GM21381 (cell line): ENCODE results near the gene SPZ1.
"Not testable (repeated sequence)": the region's sequence is repeated elsewhere in the genome, so short reads cannot be mapped to it uniquely, and the experiment has no call there.

Source experiments
- ATAC-seq: cut with Tn5 transposase; IDR thresholded peaks from one replicate; pipeline ENCODE4 v1.9.1; 2021; ENCODE audit warnings: mild to moderate bottlenecking, moderate library complexity; ENCODE audit not compliant: unreplicated experiment

The SPZ1 gene, protein sequence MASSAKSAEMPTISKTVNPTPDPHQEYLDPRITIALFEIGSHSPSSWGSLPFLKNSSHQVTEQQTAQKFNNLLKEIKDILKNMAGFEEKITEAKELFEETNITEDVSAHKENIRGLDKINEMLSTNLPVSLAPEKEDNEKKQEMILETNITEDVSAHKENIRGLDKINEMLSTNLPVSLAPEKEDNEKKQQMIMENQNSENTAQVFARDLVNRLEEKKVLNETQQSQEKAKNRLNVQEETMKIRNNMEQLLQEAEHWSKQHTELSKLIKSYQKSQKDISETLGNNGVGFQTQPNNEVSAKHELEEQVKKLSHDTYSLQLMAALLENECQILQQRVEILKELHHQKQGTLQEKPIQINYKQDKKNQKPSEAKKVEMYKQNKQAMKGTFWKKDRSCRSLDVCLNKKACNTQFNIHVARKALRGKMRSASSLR

GRCh38 chr5:80319702-80320101 is at the start of gene SPZ1:
Gene SPZ1, plus strand, starts transcription at chr5:80320002. Its CDS starts 214 bp downstream, at chr5:80320216.
- no peak for ATAC-seq

DNA sequence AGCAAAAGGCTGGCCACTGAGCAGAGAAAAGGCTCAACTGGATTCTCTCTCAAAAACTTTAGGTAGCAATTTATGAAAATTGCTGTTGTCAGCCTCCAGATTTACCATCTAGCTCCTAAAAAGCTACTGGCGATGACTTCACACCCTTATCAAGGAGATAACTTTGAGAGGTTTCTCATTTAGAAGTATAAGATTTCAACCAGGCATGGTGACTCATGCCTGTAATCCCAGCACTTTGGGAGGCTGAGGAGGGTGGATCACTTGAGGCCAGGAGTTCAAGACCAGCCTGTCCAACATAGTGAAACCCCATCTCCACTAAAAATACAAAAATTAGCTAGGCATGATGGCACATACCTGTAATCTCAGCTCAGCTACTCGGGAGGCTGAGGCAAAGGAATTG is 49.3 kb upstream of the SPZ1 start:
- not testable (repeated sequence) for ATAC-seq

- no peak for ATAC-seq
Measured at GRCh38 chr5:80275347-80275746, 44.5 kb upstream of the SPZ1 start.

DNA sequence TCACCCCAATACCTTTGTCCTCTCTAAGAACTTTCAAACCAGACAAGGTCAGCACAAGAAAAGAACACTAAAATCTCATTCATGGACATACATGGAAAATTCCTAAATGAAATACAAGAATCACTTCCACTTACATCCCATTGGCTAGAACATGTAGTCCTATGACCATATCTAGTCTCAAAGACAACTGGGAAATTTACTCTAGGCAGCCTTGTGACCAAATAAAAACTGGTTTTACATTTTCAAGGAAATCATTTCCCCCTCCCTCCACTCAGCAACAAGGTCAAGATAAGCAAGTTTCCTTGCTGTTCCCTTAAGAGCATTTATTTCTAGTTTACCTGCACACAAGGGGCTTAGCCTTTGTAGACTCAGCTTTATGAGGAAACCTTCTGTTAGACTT is 43.6 kb upstream of the SPZ1 start:
- ATAC-seq: no peak

DNA sequence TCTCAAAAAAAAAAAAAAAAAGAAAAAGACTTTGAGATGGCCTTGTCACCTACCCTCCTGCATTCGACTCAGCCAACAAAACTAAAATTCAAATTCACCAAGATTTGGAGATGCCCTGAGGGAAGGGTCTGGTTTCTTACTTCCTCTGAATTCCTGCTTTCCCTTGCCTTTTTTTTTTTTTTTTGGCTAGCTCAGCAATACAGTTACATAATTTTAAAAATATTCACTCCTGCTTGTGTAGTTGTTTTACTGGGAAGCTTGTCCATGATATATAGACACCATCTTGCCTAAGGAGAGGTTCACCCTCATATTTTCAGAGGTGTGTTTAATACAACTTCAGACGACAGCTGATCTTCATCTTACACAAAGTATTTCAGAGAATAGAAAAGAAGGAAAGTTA is 42.6 kb upstream of the SPZ1 start:
- no peak for ATAC-seq

DNA sequence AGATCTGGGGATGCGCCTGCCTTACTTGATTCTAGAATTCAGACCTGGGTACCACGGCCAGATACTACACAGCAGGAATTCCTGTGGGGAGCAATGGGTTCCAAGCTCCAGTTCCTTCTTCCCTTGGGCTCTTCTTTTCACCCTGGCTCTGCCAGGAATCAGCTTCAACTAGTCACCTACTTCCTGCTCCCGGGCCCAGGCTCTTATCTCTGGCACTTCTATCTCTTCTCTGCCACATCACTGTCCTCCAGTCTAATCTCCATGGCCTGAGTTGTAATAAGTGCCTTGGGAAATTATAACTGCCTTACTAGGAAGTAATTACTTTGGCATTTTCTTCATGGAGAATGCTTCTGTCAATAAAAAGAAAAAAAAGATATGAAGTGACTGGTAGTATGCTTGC is 37.7 kb upstream of the SPZ1 start:
- ATAC-seq: no peak

- no peak for ATAC-seq
Measured at GRCh38 chr5:80283360-80283759, 36.4 kb upstream of the SPZ1 start.

DNA sequence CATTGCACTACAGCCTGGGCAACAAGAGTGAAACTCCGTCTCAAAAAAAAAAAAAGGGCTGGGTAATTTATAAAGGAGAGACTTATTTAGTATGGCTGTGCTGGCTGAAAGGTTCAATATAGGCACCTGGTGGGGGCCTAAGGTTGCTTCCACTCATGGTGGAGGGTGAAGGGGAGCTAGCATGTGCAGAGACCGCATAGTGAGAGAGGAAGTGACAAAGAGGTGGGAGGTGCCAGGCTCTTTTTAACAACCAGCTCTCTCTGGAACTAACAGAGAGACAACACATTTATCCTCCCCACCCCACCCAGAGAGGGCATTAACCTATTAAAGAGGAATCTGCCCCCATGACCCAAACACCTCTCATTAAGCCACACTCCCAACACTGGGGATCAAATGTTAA is 35.1 kb upstream of the SPZ1 start:
- ATAC-seq: no peak

DNA sequence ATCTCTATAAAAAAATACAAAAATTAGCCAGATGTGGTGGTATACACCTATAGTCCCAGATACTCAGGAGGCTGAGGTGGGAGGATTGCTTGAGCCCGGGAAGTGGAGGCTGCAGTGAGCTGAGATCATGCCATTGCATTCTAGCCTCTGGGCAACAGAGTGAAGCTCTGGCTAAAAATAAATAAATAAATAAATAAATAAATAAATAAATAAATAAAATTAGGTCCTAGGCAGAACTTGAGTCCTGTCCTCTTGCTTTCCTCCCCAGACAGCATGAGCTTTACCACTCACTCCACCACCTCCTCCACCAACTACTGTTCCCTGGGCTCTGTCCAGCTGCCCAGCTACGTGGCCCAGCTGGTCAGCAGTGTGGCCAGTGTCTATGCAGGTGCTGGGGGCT is 31.6 kb upstream of the SPZ1 start:
- no peak for ATAC-seq

DNA sequence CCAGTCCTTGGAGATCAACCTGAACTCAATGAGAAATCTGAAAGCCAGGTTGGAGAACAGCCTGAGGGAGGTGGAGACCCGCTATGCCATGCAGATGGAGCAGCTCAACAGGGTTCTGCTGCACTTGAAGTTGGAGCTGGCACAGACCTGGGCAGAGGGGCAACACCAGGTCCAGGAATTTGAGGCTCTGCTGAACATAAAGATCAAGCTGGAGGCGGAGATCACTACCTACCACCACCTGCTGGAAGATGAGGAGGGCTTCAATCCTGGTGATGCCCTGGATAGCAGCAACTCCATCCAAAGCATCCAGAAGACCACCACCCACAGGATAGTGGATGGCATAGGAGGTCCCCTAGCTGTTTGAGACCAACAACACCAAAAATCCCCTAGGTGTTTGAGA is 30.5 kb upstream of the SPZ1 start:
- no peak for ATAC-seq

GRCh38 chr5:80291761-80292160 is 28.0 kb upstream of the SPZ1 start:
- no peak for ATAC-seq

DNA sequence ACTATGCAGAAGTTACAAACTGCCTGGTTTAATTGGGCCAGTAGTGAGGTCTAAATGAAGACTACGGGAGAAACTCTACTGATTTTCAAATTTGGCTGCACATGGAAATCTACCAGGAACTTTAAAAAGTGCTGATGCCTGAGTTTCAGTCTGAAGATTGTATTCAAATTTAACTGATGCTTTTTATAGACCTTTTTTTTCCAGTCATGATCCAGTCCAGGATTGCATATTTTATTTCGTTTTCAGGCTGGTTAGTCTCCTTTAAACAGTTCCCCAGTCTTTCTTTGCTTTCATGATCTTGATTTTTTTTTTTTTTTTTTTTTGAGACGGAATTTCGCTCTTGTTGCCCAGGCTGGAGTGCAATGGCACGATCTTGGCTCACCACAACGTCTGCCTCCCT is 23.7 kb upstream of the SPZ1 start:
- ATAC-seq: no peak

GRCh38 chr5:80299601-80300000 is 20.2 kb upstream of the SPZ1 start:
- no peak for ATAC-seq

DNA sequence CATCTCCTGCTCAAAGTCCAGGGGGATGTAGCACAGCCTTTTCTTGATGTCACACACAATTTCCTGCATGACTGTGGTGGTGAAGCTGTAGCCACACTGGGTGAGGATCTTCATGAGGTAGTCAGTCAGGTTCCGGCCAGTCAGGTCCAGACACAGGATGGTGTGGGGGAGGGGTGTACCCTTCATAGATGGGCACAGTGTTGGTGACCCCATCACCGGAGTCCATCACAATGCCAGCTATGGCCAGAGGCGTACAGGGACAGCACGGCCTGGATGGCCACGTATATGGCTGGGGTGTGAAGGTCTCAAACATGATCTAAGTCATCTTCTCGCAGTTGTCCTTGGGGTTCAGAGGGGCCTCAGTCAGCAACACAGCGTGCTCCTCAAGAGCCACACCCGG is 19.7 kb upstream of the SPZ1 start:
- no peak for ATAC-seq

DNA sequence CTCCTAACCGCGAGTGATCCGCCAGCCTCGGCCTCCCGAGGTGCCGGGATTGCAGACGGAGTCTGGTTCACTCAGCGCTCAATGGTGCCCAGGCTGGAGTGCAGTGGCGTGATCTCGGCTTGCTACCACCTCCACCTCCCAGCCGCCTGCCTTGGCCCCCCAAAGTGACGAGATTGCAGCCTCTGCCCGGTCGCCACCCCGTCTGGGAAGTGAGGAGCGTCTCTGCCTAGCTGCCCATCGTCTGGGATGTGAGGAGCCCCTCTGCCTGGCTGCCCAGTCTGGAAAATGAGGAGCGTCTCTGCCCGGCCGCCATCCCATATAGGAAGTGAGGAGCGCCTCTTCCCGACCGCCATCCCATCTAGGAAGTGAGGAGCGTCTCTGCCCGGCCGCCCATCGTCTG is 19.0 kb upstream of the SPZ1 start:
- ATAC-seq: not testable (repeated sequence)

- ATAC-seq: not testable (repeated sequence)
Measured at GRCh38 chr5:80301342-80301741, 18.5 kb upstream of the SPZ1 start.

GRCh38 chr5:80302636-80303035 is 17.2 kb upstream of the SPZ1 start:
- no peak for ATAC-seq

GRCh38 chr5:80308526-80308925 is 11.3 kb upstream of the SPZ1 start:
- ATAC-seq: no peak

DNA sequence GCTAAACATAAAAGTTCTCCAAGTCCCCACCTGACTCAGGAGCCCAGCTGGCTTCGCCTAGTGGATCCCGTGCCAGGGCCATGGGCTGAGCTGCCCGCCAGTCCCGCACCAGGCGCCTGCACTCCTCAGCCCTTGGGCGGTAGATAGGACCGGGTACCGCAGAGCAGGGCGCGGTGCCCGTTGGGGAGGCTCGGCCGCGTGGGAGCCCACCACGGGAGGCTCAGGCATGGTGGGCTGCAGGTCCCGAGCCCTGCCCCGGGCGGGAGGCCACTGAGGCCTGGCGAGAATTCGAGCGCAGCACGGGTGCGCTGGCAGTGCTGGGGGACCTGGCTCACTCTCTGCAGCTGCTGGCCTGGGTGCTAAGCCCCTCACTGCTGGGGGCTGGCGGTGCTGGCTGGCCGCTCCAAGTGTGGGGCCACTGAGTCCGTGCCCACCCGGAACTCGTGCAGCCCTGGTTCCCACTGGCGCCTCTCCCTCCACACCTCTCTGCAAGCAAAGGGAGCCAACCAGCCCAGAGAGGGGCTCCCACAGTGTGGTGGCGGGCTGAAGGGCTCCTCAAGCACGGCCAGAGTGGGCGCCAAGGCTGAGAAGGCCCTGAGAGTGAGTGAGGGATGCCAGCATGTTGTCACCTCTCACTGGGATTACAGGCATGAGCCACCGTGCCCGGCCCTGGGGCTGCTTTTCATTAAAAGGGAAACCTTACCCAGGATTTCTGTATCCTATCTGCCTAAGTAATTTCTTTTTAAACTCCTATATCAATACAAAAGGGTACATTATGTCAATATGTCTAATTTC is 9.7 kb upstream of the SPZ1 start:
- ATAC-seq: no peak

DNA sequence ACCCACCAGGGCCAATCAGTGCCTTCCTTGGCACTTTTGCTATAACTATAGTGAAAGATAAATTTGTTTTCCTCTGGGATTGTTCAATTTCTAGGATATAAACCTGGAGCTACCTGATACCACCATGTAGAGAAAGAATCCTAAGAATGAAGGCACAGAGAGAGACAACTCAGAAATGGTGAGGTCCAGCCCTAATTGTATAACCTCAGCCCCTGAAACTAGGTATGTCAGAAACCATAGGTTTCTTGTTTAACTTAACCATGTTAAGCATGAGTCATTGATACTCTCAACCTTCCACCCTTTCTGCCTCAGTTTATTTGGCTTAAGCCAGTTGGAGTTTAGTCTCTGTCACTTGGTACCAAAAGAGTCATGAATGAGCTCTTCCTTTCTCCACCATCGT is 4.6 kb upstream of the SPZ1 start:
- no peak for ATAC-seq

- no peak for ATAC-seq
Measured at GRCh38 chr5:80318212-80318611, 1.6 kb upstream of the SPZ1 start.

- no peak for ATAC-seq
Measured at GRCh38 chr5:80324912-80325311, 5.1 kb downstream of the SPZ1 start.
